WTC11 (cell line): ENCODE data around the gene TMEM202. TPM values are rescaled to one million over a fixed set of nuclear protein-coding genes. Genes with fewer than 3 reads are reported as not detected.

Source experiments
- ATAC-seq: fragments of 200-7000 bp; cut with Tn5 transposase; 2 replicates; pipeline ENCODE4 v1.10.0; 2021; ENCODE audit warnings: mild to moderate bottlenecking, moderate library complexity
- CTCF ChIA-PET: fragments of 300-600 bp; sonication (Branson Sonifier 250); formaldehyde crosslinking; loops from one replicate; lab custom pipeline; 2021; ENCODE audit warnings: antibody characterized with exemption; lab: Charles Lee
- POLR2A ChIA-PET: fragments of 350-600 bp; sonication (Branson Sonifier 250); formaldehyde crosslinking; loops from one replicate; lab custom pipeline; 2021; ENCODE audit warnings: antibody characterized with exemption; lab: Charles Lee
- DNase-seq: peaks from one replicate; pipeline ENCODE4 v3.0.0; 2021; ENCODE audit warnings: low spot score
- H3K27ac Mint-ChIP-seq: 2 replicates; pipeline ENCODE4 v1.8.0; 2021; ENCODE audit warnings: mixed read lengths
- H3K27me3 Mint-ChIP-seq: 2 replicates; pipeline ENCODE4 v1.8.0; 2021; ENCODE audit warnings: low read depth, mild to moderate bottlenecking, moderate library complexity, mixed read lengths
- H3K36me3 Mint-ChIP-seq: 2 replicates; pipeline ENCODE4 v1.8.0; 2021; ENCODE audit warnings: mixed read lengths
- H3K4me1 Mint-ChIP-seq: 2 replicates; pipeline ENCODE4 v1.8.0; 2022; ENCODE audit warnings: mixed read lengths
- H3K4me3 Mint-ChIP-seq: 2 replicates; pipeline ENCODE4 v1.8.0; 2021; ENCODE audit warnings: mild to moderate bottlenecking, moderate library complexity, mixed read lengths
- H3K9me3 Mint-ChIP-seq: 2 replicates; pipeline ENCODE4 v1.8.0; 2021; ENCODE audit warnings: mixed read lengths
- ARID4B ChIP-seq: sonication (generic); formaldehyde crosslinking; IDR thresholded peaks from 2 replicates; pipeline ENCODE4 v1.8.0; 2023; ENCODE audit warnings: missing genetic modification reagents, mild to moderate bottlenecking, borderline replicate concordance
- ATF1 ChIP-seq: sonication (generic); formaldehyde crosslinking; IDR thresholded peaks from 2 replicates; pipeline ENCODE4 v1.8.1; 2023; ENCODE audit warnings: mild to moderate bottlenecking, moderate library complexity, missing genetic modification reagents
- ATF2 ChIP-seq: sonication (generic); formaldehyde crosslinking; IDR thresholded peaks from 2 replicates; pipeline ENCODE4 v1.8.1; 2022; ENCODE audit warnings: low read depth, missing genetic modification reagents, borderline replicate concordance
- E2F1 ChIP-seq: sonication (generic); formaldehyde crosslinking; IDR thresholded peaks from 2 replicates; pipeline ENCODE4 v1.8.0; 2022; ENCODE audit warnings: mild to moderate bottlenecking, missing genetic modification reagents
- E2F4 ChIP-seq: sonication (generic); formaldehyde crosslinking; IDR thresholded peaks from 2 replicates; pipeline ENCODE4 v1.8.1; 2022; ENCODE audit warnings: low read depth, mild to moderate bottlenecking, moderate library complexity, missing genetic modification reagents, borderline replicate concordance
- ETV6 ChIP-seq: sonication (generic); formaldehyde crosslinking; IDR thresholded peaks from 2 replicates; pipeline ENCODE4 v1.8.1; 2022; ENCODE audit warnings: mild to moderate bottlenecking, missing genetic modification reagents
- FOXJ3 ChIP-seq: sonication (generic); formaldehyde crosslinking; IDR thresholded peaks from 2 replicates; pipeline ENCODE4 v1.9.0; 2021; ENCODE audit warnings: missing genetic modification reagents, mild to moderate bottlenecking, borderline replicate concordance
- GRHL2 ChIP-seq: fragments of 250-450 bp; sonication (Bioruptor Pico); IDR thresholded peaks from 2 replicates; pipeline ENCODE4 v1.8.0; 2022; ENCODE audit warnings: mild to moderate bottlenecking, moderate library complexity; ENCODE audit not compliant: insufficient replicate concordance, severe bottlenecking
- GTF2I ChIP-seq: fragments of 250-450 bp; sonication (Bioruptor Pico); conservative IDR thresholded peaks from 2 replicates; pipeline ENCODE4 v1.4.0; 2021; ENCODE audit warnings: mild to moderate bottlenecking
- HMGXB4 ChIP-seq: sonication (generic); formaldehyde crosslinking; IDR thresholded peaks from 2 replicates; pipeline ENCODE4 v1.8.1; 2023; ENCODE audit warnings: mild to moderate bottlenecking, moderate library complexity, missing genetic modification reagents
- IRF2 ChIP-seq: sonication (generic); formaldehyde crosslinking; IDR thresholded peaks from 2 replicates; pipeline ENCODE4 v1.8.0; 2022; ENCODE audit warnings: low read depth, missing genetic modification reagents, borderline replicate concordance
- JAZF1 ChIP-seq: fragments of 250-450 bp; sonication (Bioruptor Pico); IDR thresholded peaks from 2 replicates; pipeline ENCODE4 v1.9.0; 2021; ENCODE audit warnings: moderate library complexity, mild to moderate bottlenecking, inconsistent platforms
- KAT7 ChIP-seq: sonication (generic); formaldehyde crosslinking; IDR thresholded peaks from 2 replicates; pipeline ENCODE4 v1.8.1; 2023; ENCODE audit warnings: missing genetic modification reagents, mild to moderate bottlenecking, borderline replicate concordance
- MXD4 ChIP-seq: fragments of 250-450 bp; sonication (Bioruptor Pico); IDR thresholded peaks from 2 replicates; pipeline ENCODE4 v1.8.0; 2021; ENCODE audit warnings: mild to moderate bottlenecking, moderate library complexity, borderline replicate concordance
- MYBL2 ChIP-seq: sonication (generic); formaldehyde crosslinking; IDR thresholded peaks from 2 replicates; pipeline ENCODE4 v1.8.1; 2023; ENCODE audit warnings: mild to moderate bottlenecking, moderate library complexity, missing genetic modification reagents
- NFATC4 ChIP-seq: fragments of 250-450 bp; sonication (Bioruptor Pico); IDR thresholded peaks from 2 replicates; pipeline ENCODE4 v1.9.0; 2021; ENCODE audit warnings: mild to moderate bottlenecking
- NFYB ChIP-seq: sonication (generic); formaldehyde crosslinking; conservative IDR thresholded peaks from 2 replicates; pipeline ENCODE4 v1.8.0; 2022; ENCODE audit warnings: low read depth, missing genetic modification reagents
- OVOL2 ChIP-seq: fragments of 250-450 bp; sonication (Bioruptor Pico); IDR thresholded peaks from 2 replicates; pipeline ENCODE4 v1.9.0; 2021; ENCODE audit warnings: mild to moderate bottlenecking, borderline replicate concordance
- PRRX2 ChIP-seq: fragments of 250-450 bp; sonication (Bioruptor Pico); IDR thresholded peaks from 2 replicates; pipeline ENCODE4 v1.8.0; 2021; ENCODE audit warnings: mild to moderate bottlenecking
- RELA ChIP-seq: sonication (generic); formaldehyde crosslinking; IDR thresholded peaks from 2 replicates; pipeline ENCODE4 v1.8.1; 2022; ENCODE audit warnings: missing genetic modification reagents, mild to moderate bottlenecking, borderline replicate concordance
- SOX15 ChIP-seq: fragments of 250-450 bp; sonication (Bioruptor Pico); IDR thresholded peaks from 2 replicates; pipeline ENCODE4 v1.9.0; 2021; ENCODE audit warnings: mild to moderate bottlenecking
- TEAD1 ChIP-seq: sonication (generic); formaldehyde crosslinking; IDR thresholded peaks from 2 replicates; pipeline ENCODE4 v1.8.0; 2022; ENCODE audit warnings: mild to moderate bottlenecking, missing genetic modification reagents
- TEAD4 ChIP-seq: sonication (generic); formaldehyde crosslinking; IDR thresholded peaks from 2 replicates; pipeline ENCODE4 v1.8.0; 2022; ENCODE audit warnings: mild to moderate bottlenecking, missing genetic modification reagents
- ZNF232 ChIP-seq: sonication (generic); formaldehyde crosslinking; IDR thresholded peaks from 2 replicates; pipeline ENCODE4 v1.8.0; 2022; ENCODE audit warnings: mild to moderate bottlenecking, missing genetic modification reagents
- ZNF416 ChIP-seq: fragments of 250-450 bp; sonication (Bioruptor Pico); IDR thresholded peaks from 2 replicates; pipeline ENCODE4 v1.9.0; 2021; ENCODE audit warnings: mild to moderate bottlenecking, inconsistent platforms
- ZNF423 ChIP-seq: fragments of 250-450 bp; sonication (Bioruptor Pico); IDR thresholded peaks from 2 replicates; pipeline ENCODE4 v2.1.2; 2022; ENCODE audit warnings: mild to moderate bottlenecking, moderate library complexity
- total RNA-seq: library from RNA; stranded (reverse); gene quantifications from 3 replicates; pipeline ENCODE4 v1.2.3, GENCODE V29; 2021

TMEM202 gene
- total RNA-seq, 1 experiment from 2014 or later = not detected

- Mint-ChIP-seq H3K9me3 (0 out of 2 replicates have a peak, but pooled peaks cover 4% of the 10 kb centered on the region), H3K27ac (no peak overlapping the region), H3K4me1 (no peaks in the 10 kb centered on the region), H3K36me3 (no peaks in the 10 kb centered on the region), H3K4me3 (no peak overlapping the region), H3K27me3 (peaks cover 7% of the 10 kb centered on the region)
- ChIA-PET CTCF (interaction anchor here (1.2 kb wide), 1 partner anchor 220 kb away, joined by 4 read pairs; no protein-coding TSS in a partner anchor), POLR2A (no interaction called here)
- TF ChIP-seq GTF2I (CRISPR knock-in tag) (no peak), ZNF232 (no peak), HMGXB4 (CRISPR knock-in tag) (no peak), ZNF416 (no peak), ZNF423 (CRISPR knock-in tag) (no peak), NFYB (CRISPR knock-in tag) (no peak), ATF2 (CRISPR knock-in tag) (no peak), OVOL2 (CRISPR knock-in tag) (no peak), KAT7 (CRISPR knock-in tag) (no peak), GRHL2 (CRISPR knock-in tag) (no peak), ARID4B (CRISPR knock-in tag) (no peak), E2F4 (CRISPR knock-in tag) (no peak), ATF1 (no peak), NFATC4 (CRISPR knock-in tag) (no peak)
- ATAC-seq = no peak
- DNase-seq = no peak
Observed at GRCh38 chr15:72450805-72451204, 52.7 kb downstream of the TMEM202 start.

GRCh38 chr15:72451224-72451623 is 53.1 kb downstream of the TMEM202 start:
- H3K27ac Mint-ChIP-seq = no peak overlapping the region
- ChIA-PET CTCF (interaction anchor here (1.2 kb wide), 1 partner anchor 220 kb away, joined by 4 read pairs; no protein-coding TSS in a partner anchor), POLR2A (no interaction called here)
- H3K4me1 Mint-ChIP-seq = no peaks in the 10 kb centered on the region
- TF ChIP-seq E2F1 (CRISPR knock-in tag) (no peak), MYBL2 (CRISPR knock-in tag) (no peak), FOXJ3 (CRISPR knock-in tag) (no peak), ETV6 (no peak), SOX15 (CRISPR knock-in tag) (no peak), MXD4 (CRISPR knock-in tag) (no peak), TEAD1 (CRISPR knock-in tag) (no peak), GRHL2 (CRISPR knock-in tag) (no peak), PRRX2 (CRISPR knock-in tag) (no peak), TEAD4 (CRISPR knock-in tag) (no peak), IRF2 (CRISPR knock-in tag) (no peak), RELA (no peak), JAZF1 (no peak)
- TF ChIP-seq, all 79 proteins: peak for 0
- DNase-seq (no peak), ATAC-seq (no peak)
- H3K4me3 Mint-ChIP-seq = no peak overlapping the region
- no peaks in the 10 kb centered on the region for H3K36me3 Mint-ChIP-seq
- 0 out of 2 replicates have a peak, but pooled peaks cover 4% of the 10 kb centered on the region for H3K9me3 Mint-ChIP-seq
- peaks cover 7% of the 10 kb centered on the region for H3K27me3 Mint-ChIP-seq
